Fibroblast of villous mesenchyme (primary cell): ENCODE results near the gene GARIN5B. TPM values are rescaled to one million over a fixed set of nuclear protein-coding genes. Genes with fewer than 3 reads are reported as not detected.
A peak's percentile ranks its signal among the peaks of the same experiment; 100 is the strongest.
"Not testable (repeated sequence)": the region's sequence is repeated elsewhere in the genome, so short reads cannot be mapped to it uniquely, and the experiment has no call there.

Experiments used
- DNase-seq: peaks from one replicate; pipeline ENCODE4 v3.0.0-alpha.2; 2010; ENCODE audit warnings: low read depth
- H3K4me3 ChIP-seq: 2 replicates; pipeline ENCODE4 v1.5.1; 2011; ENCODE audit warnings: low read depth, mild to moderate bottlenecking, low read length
- total RNA-seq: library from RNA; depleted of rRNA; stranded (reverse); fragments of >200 nt; gene quantifications from 2 replicates; pipeline ENCODE4 v1.2.3, GENCODE V29; 2012
- TF ChIP-seq, protein P1 (sequence below): IDR thresholded peaks from 2 replicates; pipeline ENCODE4 v1.5.1; 2012; ENCODE audit warnings: low read depth, mild to moderate bottlenecking, low read length; ENCODE audit not compliant: insufficient read depth

GARIN5B gene
- total RNA-seq, 1 donor, result not detected

DNA sequence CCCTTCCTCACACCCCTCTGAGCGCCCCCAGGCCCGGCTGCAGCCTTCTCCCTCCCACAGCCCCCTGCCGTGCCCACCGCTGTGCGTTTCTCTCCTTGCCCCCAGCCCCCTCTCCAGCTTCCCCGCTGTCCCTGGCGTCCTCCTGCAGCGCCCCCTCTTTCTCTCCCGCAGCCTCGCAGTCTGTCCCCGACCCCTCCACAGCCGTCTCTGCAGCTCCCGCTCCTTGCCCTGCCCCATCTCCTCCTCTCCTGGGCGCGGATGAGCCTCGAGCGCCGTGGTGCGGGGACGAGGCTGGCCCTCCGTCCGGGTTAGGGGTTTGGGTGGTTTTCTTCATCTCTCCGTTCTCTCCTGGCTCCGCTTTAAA lies 22.3 kb downstream of the GARIN5B start:
- peak overlapping the region; percentile 77 for H3K4me3 ChIP-seq
- TF ChIP-seq, protein P1, sequence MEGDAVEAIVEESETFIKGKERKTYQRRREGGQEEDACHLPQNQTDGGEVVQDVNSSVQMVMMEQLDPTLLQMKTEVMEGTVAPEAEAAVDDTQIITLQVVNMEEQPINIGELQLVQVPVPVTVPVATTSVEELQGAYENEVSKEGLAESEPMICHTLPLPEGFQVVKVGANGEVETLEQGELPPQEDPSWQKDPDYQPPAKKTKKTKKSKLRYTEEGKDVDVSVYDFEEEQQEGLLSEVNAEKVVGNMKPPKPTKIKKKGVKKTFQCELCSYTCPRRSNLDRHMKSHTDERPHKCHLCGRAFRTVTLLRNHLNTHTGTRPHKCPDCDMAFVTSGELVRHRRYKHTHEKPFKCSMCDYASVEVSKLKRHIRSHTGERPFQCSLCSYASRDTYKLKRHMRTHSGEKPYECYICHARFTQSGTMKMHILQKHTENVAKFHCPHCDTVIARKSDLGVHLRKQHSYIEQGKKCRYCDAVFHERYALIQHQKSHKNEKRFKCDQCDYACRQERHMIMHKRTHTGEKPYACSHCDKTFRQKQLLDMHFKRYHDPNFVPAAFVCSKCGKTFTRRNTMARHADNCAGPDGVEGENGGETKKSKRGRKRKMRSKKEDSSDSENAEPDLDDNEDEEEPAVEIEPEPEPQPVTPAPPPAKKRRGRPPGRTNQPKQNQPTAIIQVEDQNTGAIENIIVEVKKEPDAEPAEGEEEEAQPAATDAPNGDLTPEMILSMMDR, result peak; percentile 22
- DNase-seq, result no peak

DNA sequence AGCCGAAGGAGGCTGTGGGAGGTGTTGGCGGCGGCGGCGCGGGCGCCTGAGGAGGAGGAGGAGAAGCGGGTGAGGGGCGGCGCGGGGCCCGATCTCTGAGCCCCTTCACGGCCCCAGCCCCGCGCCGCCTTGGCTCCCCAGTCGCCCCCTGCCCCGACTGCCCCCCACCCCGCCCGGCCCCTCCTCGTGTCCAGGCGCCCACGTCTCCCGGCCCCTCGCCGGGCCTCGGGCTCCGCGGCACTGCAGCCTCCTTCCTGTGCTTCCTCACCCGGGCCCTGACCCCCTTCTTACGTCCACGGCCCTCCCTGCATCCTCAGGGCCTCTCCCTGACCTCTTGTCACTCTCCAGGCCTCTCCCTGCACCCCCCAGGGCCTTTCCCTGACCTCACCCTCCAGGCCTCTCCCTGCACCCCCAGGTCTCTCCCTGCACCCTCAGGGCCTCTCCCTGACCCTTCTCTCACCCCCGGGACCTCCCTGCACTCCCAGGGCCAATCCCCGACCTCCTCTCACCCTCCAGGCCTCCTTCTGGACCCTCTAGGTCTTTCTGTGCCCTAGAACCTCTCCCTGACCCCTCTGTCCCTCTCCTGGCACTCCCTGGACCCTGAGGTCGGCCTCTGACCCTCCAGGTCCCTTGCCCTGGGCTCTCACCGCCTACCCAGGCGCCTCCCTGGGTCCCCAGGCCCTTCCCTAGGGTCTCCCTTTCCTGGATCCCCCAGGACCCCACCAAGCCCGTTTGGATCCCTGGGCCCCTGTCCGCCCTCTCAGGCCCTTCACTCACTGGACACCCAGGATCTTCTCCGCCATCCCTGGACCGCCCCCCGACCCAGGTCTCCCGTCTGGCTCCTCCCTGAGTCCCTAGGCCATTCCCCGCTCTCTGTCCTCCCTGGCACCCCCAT lies 22.9 kb downstream of the GARIN5B start:
- TF ChIP-seq, protein P1, result no peak
- H3K4me3 ChIP-seq, result peak overlapping the region; percentile 77
- no peak for DNase-seq

DNA sequence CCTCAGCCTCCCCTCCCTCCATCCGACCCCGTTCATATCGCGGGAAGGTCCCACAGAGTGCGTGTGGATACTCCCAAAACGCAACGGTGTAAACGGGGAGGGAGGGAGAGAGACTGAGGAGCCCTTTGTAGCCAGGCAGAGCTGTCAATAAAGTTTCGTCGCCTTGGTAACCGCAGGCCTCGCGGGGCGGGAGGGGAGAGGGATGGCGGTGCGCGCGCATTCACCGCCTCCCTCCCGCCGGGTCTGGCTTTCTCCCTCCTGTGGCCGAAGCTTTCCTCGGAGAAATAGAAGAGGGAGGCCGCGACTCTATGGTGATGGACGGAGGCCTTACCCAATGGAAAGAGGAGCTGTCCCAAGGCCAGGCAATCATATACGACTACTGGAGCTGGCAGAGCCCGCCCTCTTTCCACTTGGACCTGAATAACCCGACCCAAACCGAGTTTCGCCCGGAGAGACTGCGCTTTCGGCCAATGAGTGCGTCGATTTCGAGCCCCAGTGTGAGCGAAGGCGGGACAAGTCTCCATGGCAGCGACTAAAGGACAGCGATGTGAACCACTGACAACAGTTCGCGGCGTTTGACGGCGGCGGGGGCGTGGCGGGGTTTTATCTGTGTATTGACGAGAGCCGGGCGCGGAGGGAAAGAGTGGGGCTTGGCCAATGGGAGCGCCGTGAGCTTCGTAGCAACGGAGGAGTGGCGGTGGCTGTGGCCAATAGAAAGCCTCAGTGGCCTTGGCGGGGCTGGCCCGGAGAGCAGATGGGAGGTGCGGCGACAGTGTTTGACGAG lies 23.8 kb downstream of the GARIN5B start, which contains the start of gene KMT5C:
TSS of gene KMT5C (plus strand) at position 772 of the 784 bp plus-strand sequence. CDS start 2,061 bp downstream, outside the sequence.
- peak; percentile 100 for DNase-seq
- TF ChIP-seq, protein P1, result peak; percentile 47
- H3K4me3 ChIP-seq, result peak within 1 kb of the TSS; percentile 77

DNA sequence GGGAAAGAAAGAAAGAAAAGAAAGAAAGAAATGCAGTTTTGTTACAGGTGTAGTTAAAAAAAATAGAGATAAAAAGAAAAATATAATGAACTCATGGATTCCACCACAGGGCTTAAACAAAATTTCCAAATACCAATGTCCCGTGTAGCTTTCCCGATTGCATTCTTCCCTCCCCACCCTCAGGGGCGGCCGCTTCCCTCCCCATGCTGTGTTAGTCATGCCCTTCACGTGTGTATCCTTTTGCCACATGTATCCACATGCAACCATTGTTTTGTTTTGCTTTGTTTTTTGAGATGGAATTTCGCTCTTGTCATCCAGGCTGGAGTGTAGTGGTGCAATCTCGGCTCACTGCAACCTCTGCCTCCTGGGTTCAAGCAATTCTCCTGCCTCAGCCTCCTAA lies 27.0 kb downstream of the GARIN5B start:
- no peak for DNase-seq
- H3K4me3 ChIP-seq, result no peak overlapping the region
- TF ChIP-seq, protein P1, result no peak

DNA sequence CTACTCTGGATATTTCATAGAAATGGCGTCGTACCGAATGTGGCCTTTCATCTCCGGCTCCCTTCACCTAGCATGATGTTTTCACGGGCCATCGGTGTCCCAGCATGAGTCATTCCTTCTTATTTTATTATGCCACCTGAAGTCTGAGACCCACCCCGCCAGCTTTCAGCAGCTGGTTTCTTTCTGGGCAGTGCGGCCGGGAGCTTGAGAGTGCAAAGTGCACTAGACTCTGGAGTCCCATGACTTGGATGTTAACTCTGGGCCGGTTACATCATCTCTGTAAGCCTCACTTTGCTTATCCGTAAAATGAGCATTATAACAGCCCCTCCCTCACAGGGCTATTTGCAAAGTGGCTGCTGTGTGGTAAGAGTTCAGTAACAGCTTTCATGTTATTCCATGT lies 29.2 kb downstream of the GARIN5B start:
- no peak overlapping the region for H3K4me3 ChIP-seq
- DNase-seq, result peak; percentile 32
- TF ChIP-seq, protein P1, result no peak

DNA sequence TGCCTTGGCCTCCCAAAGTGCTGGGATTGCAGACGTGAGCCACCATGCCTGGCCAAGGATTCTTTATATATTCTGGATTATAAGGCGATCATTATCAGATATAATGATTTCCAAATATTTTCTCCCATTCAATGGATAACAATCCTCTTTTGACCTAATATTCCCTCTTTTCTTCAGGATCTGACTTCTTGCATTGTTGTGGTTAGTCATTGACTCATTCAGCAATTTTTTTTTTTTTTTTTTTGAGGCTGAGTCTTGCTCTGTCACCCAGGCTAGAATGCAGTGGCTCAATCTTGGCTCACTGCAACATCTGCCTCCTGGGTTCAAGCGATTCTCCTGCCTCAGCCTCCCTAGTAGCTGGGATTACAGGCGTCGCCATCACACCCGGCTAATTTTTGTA lies 33.3 kb downstream of the GARIN5B start:
- not testable (repeated sequence) for DNase-seq, H3K4me3 ChIP-seq

DNA sequence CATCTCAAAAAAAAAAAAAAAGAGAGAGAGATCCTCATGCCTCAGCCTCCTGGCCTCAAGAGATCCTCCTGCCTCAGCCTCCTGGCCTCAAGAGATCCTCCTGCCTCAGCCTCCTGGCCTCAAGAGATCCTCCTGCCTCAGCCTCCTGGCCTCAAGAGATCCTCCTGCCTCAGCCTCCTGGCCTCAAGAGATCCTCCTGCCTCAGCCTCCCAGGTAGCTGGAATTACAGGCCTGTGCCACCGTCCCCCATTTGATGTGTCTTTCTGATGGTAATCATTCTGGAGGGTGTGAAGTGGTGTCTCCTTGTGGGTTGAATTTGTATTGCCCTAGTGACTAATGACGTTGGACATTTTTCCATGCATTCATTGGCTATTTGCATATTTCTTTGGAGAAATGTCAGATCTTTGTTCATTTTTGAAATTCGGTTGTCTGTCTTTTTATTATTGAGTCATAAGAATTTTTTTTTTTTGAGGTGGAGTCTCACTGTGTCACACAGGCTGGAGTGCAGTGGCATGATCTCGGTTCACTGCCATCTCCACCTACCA lies 34.2 kb downstream of the GARIN5B start:
- H3K4me3 ChIP-seq, DNase-seq: not testable (repeated sequence)
